ENCODE results near the gene LRRC59. TPM values are rescaled to one million over a fixed set of nuclear protein-coding genes. Genes with fewer than 3 reads are reported as not detected.

LRRC59 gene
- total and polyA plus RNA-seq, 8 donors = 32.2 to 117 (median 76.0) TPM

DNA sequence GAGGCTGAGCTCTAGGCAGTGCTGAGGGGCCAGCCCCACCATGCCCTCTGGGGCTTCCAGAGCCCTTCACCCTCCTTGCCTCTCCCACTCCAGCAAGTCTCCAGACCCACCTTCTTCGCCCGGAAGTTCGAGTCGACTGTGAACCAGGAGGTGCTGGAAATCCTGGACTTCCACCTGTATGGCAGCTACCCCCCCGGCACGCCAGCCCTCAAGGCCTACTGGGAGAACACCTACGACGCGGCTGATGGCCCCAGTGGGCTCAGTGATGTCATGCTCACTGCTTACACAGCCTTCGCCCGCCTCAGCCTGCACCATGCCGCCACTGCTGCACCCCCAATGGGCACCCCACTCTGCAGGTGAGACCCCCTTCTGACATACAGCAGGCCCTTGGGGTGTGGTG lies 40.9 kb downstream of the LRRC59 start:
- peak in 1 of 2 donors; percentile 22 for DNase-seq
- H3K27ac ChIP-seq = peak overlapping the region in 2 of 5 donors; percentile 1 to 67
- TF ChIP-seq POLR2AphosphoS5 (IDR thresholded peaks at IDR 0.05) = no peak
- TF ChIP-seq POLR2A (IDR thresholded peaks at IDR 0.05) = no peak
- TF ChIP-seq EP300 (IDR thresholded peaks at IDR 0.05) = no peak
- TF ChIP-seq, protein P1, sequence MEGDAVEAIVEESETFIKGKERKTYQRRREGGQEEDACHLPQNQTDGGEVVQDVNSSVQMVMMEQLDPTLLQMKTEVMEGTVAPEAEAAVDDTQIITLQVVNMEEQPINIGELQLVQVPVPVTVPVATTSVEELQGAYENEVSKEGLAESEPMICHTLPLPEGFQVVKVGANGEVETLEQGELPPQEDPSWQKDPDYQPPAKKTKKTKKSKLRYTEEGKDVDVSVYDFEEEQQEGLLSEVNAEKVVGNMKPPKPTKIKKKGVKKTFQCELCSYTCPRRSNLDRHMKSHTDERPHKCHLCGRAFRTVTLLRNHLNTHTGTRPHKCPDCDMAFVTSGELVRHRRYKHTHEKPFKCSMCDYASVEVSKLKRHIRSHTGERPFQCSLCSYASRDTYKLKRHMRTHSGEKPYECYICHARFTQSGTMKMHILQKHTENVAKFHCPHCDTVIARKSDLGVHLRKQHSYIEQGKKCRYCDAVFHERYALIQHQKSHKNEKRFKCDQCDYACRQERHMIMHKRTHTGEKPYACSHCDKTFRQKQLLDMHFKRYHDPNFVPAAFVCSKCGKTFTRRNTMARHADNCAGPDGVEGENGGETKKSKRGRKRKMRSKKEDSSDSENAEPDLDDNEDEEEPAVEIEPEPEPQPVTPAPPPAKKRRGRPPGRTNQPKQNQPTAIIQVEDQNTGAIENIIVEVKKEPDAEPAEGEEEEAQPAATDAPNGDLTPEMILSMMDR (IDR thresholded peaks at IDR 0.05) = no peak
- H3K9me3 ChIP-seq = no peaks in the 10 kb centered on the region
- intact Hi-C loops (cut with DNase I; ENCODE audit: low total_unique reads) = no loop called here
- 88 to 91% (median 89%) methylated on average over 11 to 12 of the region's 12 CpGs for WGBS, 5 donors
- no peaks in the 10 kb centered on the region for H3K27me3 ChIP-seq
- H3K36me3 ChIP-seq = peaks cover 67 to 98% (median 96%) of the 10 kb centered on the region in 4 donors
- H3K4me3 ChIP-seq = no peak overlapping the region
- H3K4me1 ChIP-seq = peaks cover 30 to 69% (median 46%) of the 10 kb centered on the region in 4 donors

DNA sequence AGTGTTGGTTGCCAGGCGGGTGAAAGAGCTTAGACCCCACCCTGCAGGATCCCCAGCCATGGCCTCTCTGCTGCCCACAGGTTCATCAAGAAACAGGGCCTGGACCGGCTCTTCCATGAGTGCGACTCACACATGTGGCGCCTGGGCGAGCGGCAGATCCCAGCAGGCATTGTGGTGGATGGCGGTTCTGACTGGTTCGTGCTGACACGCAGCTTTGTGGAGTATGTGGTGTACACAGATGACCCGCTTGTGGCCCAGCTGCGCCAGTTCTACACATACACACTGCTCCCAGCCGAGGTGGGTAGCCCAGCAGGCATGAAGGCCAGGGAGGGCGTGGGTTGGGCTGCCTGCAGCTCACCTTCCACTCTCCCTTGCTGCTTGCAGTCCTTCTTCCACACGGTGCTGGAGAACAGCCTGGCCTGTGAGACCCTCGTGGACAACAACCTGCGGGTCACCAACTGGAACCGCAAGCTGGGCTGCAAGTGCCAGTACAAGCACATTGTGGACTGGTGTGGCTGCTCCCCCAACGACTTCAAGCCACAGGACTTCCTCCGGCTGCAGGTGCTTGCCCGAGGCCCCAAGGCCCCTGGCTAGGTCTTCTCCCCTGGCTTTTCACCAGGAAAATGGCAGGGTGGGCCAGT lies 41.5 kb downstream of the LRRC59 start:
- Histone ChIP-seq H3K27me3 (no peaks in the 10 kb centered on the region), H3K36me3 (peaks cover 67 to 92% (median 91%) of the 10 kb centered on the region in 4 donors), H3K9me3 (no peaks in the 10 kb centered on the region), H3K4me1 (peaks cover 33 to 69% (median 48%) of the 10 kb centered on the region in 4 donors), H3K27ac (peak overlapping the region in 3 of 5 donors; percentile 18 to 67 (median 53)), H3K4me3 (no peak overlapping the region)
- intact Hi-C loops (cut with DNase I; ENCODE audit: low total_unique reads) = no loop called here
- peak in 1 of 2 donors; percentile 39 for DNase-seq
- WGBS, 5 donors = 71 to 85% (median 79%) methylated on average over 18 to 20 of the region's 20 CpGs
- TF ChIP-seq POLR2A (IDR thresholded peaks at IDR 0.05) = no peak
- TF ChIP-seq, protein P1 (IDR thresholded peaks at IDR 0.05) = no peak

DNA sequence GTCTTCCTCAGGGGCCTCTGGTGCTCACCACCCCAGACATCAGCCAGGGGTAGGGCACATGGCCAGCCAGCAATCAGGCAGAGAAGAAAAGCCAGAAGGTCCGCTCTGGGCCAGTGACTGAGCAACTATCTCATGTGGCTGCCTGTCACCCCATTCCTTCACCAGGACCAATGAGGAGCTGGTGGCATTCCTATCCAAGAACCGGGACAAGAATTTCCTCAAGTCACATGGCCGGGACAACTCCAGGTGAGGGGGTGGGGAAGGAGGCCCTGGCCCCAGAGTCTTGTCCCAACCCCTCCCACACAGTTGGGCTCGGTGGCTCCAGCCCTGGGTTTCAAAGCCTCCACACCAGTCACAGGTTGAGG lies 42.0 kb downstream of the LRRC59 start:
- peak overlapping the region in 4 of 5 donors; percentile 18 to 67 (median 56) for H3K27ac ChIP-seq
- no peak overlapping the region for H3K4me3 ChIP-seq
- H3K36me3 ChIP-seq = peaks cover 63 to 87% (median 86%) of the 10 kb centered on the region in 4 donors
- no peaks in the 10 kb centered on the region for H3K9me3 ChIP-seq
- TF ChIP-seq EP300 (IDR thresholded peaks at IDR 0.05) (no peak), POLR2AphosphoS5 (IDR thresholded peaks at IDR 0.05) (no peak), POLR2A (IDR thresholded peaks at IDR 0.05) (no peak)
- TF ChIP-seq, protein P1 (IDR thresholded peaks at IDR 0.05) = no peak
- 41 to 68% (median 54%) methylated on average over 4 of the region's 4 CpGs for WGBS, 5 donors
- intact Hi-C loops (cut with DNase I; ENCODE audit: low total_unique reads) = no loop called here
- no peak for DNase-seq
- H3K27me3 ChIP-seq = no peaks in the 10 kb centered on the region
- H3K4me1 ChIP-seq = peaks cover 33 to 72% (median 52%) of the 10 kb centered on the region in 4 donors

DNA sequence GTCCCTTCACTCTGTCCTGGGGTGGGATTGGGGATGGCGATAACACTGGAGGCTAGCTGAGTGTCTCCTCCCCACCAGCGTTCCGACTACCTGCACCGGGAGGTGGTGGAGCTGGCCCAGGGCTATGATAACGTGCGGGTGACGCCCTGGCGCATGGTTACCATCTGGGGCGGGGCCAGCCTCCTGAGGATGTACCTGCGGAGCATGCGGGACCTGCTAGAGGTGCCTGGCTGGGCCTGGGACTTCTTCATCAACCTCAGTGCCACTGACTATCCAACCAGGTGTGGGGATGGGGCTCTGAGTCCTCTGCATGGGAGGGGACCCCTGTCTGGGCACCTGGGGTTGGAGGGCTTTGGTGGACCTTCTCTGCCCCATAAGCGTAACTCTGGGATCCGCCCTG lies 42.5 kb downstream of the LRRC59 start:
- Histone ChIP-seq H3K27me3 (no peaks in the 10 kb centered on the region), H3K36me3 (peaks cover 63 to 82% (median 81%) of the 10 kb centered on the region in 4 donors), H3K27ac (peak overlapping the region; percentile 9 to 67 (median 53)), H3K4me1 (peaks cover 29 to 73% (median 51%) of the 10 kb centered on the region in 4 donors), H3K9me3 (no peaks in the 10 kb centered on the region), H3K4me3 (no peak overlapping the region)
- intact Hi-C loops (cut with DNase I; ENCODE audit: low total_unique reads) = no loop called here
- TF ChIP-seq, protein P1 (IDR thresholded peaks at IDR 0.05) = no peak
- TF ChIP-seq POLR2AphosphoS5 (IDR thresholded peaks at IDR 0.05) = peak in 1 of 3 donors; percentile 27
- WGBS, 5 donors = 47 to 82% (median 57%) methylated on average over 5 to 13 of the region's 13 CpGs
- peak in 1 of 2 donors; percentile 48 for DNase-seq

Measured in stomach (tissue), 9 donors.